GM12875 (cell line): Measurements from ENCODE around the gene PLA2G4C.
"Not testable (repeated sequence)": the region's sequence is repeated elsewhere in the genome, so short reads cannot be mapped to it uniquely, and the experiment has no call there.

ENCODE experiments used
- H3K4me3 ChIP-seq: one replicate; pipeline ENCODE4 v1.5.1; 2011; ENCODE audit warnings: low read depth, low read length, control low read depth
- CTCF ChIP-seq: IDR thresholded peaks from 2 replicates; pipeline ENCODE4 v1.5.1; 2011; ENCODE audit warnings: low read depth, mild to moderate bottlenecking, control low read depth, inconsistent platforms, low read length, moderate library complexity, borderline replicate concordance; ENCODE audit not compliant: insufficient read depth

The PLA2G4C gene

DNA sequence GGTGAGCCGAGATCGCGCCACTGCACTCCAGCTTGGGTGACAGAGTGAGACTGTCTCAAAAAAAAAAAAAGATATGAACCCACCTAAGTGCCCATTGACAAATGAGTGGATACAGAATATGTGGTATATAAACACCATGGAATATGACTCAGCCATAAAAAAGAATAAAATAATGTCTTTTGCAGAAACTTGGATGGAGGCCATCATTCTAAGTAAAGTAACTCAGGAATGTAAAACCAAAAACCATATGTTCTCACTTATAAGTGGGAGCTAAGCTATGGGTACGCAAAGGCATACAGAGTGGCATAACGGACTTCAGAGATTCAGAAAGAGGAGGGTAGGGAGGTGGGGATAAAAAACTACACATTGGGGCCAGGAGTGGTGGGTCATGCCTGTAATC lies 29.5 kb downstream of the PLA2G4C start:
- TF ChIP-seq CTCF = no peak
- H3K4me3 ChIP-seq = no peak overlapping the region

GRCh38 chr19:48070177-48070769 lies 40.3 kb downstream of the PLA2G4C start:
- not testable (repeated sequence) for H3K4me3 ChIP-seq

GRCh38 chr19:48069435-48069834 lies 41.2 kb downstream of the PLA2G4C start:
- no peak overlapping the region for H3K4me3 ChIP-seq
- no peak for TF ChIP-seq CTCF

GRCh38 chr19:48064509-48064908 lies 46.1 kb downstream of the PLA2G4C start:
- no peak for TF ChIP-seq CTCF
- no peak overlapping the region for H3K4me3 ChIP-seq

- TF ChIP-seq CTCF = no peak
- H3K4me3 ChIP-seq = no peak overlapping the region
Observed at GRCh38 chr19:48061401-48062344, 48.9 kb downstream of the PLA2G4C start.

GRCh38 chr19:48060381-48060780 lies 50.2 kb downstream of the PLA2G4C start:
- no peak overlapping the region for H3K4me3 ChIP-seq
- TF ChIP-seq CTCF = no peak

DNA sequence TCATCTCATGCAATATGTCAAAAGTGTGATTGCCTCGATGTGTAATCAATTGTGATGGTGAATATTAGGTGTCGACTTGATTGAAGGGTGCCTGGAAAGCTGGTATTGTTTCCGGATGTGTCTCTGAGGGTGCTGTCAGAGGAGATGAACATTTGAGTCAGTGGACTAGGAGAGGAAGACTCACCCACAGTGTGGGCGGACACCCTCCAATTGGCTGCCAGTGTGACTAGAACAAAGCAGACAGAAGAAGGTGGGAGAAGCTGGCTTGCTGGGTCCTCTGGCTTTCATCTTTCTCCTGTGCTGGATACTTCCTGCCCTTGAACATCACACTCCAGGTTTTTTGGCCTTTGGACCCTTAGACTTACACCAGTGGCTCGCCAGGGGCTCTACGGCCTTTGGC lies 51.3 kb downstream of the PLA2G4C start:
- no peak for TF ChIP-seq CTCF

More for the DNA sequence above, 51.3 kb downstream of the PLA2G4C start:
- no peak overlapping the region for H3K4me3 ChIP-seq
